Measurements from ENCODE around the gene CUX1. TPM values are rescaled to one million over a fixed set of nuclear protein-coding genes. Genes with fewer than 3 reads are reported as not detected.

CUX1 gene
- total RNA-seq, 1 donor from 2014 or later: 97.4 TPM

DNA sequence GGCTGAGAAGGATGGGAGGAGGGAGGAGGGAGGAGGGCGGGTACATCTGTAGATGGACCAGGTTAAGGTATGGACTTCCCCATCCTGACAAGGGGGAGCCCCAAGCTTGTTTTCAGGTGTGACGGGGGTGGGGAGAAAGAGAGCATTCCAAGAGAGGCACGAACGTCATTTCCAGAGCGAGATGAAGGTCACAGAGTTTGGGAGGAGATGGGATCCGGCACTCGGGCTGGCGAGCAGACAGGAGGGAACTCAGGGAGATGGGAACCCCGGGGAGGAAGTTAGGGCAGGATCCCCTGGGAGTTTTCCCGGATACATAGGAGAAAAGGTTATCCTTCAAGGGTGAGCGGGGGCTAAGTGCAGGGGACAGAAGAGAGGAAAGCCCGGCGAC, 118.8 kb downstream of the CUX1 start:
- DNase-seq (peak; percentile 49), ATAC-seq (ENCODE audit: poor library complexity) (peak; percentile 39)
- intact Hi-C loops (cut with DNase I): no loop called here

DNA sequence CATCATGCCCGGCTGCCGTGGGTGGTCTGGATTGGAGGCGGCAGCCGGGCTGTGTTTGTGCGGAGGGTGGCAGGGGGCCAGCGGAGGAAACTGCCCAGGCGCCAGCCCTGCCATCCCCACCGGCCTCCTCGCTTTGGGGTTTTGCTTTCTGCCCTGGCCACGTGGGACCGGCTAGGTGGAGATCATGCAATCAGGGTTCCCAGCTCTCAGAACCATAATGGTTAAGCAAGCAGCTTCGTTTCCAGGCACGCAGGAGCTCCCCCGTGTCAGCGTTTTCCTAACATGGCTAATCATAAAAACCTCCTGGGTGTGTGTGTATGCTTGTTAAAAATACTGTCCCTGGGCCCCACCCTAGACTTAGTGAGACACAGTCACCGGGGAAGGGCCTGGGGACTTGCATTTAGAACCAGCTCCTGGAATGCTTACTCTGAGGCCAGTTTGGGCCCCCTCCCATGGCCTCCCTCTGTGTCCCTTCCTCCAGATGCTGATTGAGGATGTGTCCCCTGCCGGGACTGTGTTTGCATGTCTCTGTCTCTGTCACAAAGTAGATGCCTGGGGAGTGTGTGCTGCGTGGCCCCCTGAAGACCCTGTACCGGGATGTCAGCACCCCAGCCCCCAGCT, 119.3 kb downstream of the CUX1 start:
- intact Hi-C loops (cut with DNase I): no loop called here
- peak; percentile 62 for DNase-seq

DNA sequence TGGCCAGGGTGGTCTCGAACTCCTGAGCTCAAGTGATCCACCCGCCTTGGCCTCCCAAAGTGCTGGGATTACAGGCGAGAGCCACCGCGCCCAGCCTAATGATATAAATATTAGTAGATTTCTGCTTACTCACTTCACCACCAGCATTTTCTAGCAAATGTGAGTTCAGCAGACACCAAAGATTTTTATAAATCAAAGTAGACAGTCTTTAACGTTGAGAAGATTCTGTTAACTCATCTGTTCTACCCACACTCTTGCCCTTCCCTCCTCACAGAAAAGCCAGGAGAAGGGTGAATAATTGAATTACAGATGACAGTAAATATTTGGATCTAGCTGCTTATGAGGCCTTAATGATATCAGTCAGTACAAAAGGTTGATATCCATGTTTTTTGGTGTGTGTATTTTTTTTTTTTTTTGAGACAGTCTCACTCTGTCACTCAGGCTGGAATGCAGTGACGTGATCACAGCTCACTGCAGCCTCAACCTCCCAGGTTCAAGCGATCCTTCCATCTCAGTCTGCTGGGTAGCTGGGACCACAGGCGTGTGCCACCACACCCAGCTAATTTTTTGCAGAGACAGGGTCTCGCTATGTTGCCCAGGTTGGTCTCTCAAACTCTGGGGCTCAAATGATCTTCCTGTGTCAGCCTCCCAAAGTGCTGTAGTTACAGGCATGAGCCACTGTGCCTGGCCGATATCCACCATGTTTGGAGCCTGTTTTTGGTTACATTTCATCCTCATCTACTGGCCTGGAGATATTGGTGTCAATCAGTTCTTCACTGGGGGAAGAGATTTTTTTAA, 120.5 kb downstream of the CUX1 start:
- DNase-seq (peak; percentile 29), ATAC-seq (ENCODE audit: poor library complexity) (no peak)
- intact Hi-C loops (cut with DNase I): no loop called here

More for the DNA sequence above, 119.3 kb downstream of the CUX1 start:
- peak; percentile 51 for ATAC-seq (ENCODE audit: poor library complexity)

DNA sequence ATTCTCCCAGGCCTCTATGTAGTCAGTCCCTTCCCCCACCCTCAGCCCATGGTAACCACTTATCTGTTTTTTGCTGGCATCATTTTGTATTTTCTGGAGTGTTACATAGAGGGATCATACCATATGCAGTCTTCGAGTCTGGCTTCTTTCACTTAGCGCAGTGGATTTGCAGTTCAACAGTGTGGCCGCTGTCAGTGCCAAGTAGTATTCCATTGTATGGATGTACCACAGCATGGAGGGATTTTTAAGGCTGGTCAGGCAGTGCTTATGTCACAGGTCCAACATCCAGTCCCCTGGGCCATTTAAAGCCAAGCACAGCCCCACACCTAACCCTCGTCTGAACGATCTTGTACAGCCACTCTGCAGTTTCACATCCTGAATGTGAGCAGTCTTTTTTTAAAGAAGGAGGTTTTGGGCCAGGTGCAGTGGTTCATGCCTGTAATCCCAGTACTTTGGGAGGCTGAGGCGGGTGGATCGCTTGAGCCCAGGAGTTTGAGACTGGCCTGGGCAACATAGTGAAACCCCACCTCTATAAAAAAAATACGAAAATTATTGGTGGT, 121.8 kb downstream of the CUX1 start:
- DNase-seq: no peak
- intact Hi-C loops (cut with DNase I): no loop called here

DNA sequence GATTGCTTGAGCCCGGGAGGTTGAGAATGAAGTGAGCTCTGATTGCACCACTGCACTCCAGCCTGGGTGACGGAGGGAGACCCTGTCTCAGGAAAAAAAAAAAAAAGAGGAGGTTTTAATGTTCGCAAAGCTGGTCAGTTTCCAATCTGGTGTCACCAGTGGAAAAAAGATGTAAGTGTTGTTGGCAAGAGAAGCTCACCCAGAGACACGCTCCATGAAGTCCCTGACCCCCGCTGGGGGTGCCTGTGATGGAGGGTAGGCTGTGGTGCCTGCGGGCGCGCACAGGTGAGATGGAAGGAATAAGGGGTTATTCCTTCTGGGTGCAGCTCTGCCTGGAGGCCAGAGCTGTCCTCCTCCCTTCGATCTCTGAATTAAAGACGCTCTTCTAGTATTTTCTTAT, 122.7 kb downstream of the CUX1 start:
- no peak for ATAC-seq (ENCODE audit: poor library complexity)
- intact Hi-C loops (cut with DNase I): no loop called here
- DNase-seq: no peak

More for the DNA sequence above, 121.8 kb downstream of the CUX1 start:
- no peak for ATAC-seq (ENCODE audit: poor library complexity)

DNA sequence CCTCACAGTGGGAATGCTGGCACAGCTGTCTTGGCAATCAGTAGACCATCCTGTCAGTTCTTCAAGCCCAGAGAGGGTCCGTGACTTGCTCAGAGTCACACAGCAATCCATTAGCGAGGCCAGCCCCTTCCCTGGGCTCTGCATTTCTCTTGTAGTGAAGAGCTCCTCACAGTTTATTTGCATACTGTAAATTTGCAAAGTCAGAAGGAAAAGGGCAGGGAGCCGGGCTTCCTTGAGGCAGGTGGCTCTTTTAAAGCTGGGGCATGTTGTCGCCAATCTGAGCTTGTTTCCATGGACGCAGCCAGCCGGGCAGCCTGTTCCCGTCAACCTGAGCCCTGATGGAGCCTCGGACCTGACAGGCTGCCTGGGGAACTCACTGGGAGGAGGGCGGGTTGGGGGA, 123.4 kb downstream of the CUX1 start:
- peak; percentile 50 for DNase-seq
- intact Hi-C loops (cut with DNase I): no loop called here
- ATAC-seq (ENCODE audit: poor library complexity): peak; percentile 42

DNA sequence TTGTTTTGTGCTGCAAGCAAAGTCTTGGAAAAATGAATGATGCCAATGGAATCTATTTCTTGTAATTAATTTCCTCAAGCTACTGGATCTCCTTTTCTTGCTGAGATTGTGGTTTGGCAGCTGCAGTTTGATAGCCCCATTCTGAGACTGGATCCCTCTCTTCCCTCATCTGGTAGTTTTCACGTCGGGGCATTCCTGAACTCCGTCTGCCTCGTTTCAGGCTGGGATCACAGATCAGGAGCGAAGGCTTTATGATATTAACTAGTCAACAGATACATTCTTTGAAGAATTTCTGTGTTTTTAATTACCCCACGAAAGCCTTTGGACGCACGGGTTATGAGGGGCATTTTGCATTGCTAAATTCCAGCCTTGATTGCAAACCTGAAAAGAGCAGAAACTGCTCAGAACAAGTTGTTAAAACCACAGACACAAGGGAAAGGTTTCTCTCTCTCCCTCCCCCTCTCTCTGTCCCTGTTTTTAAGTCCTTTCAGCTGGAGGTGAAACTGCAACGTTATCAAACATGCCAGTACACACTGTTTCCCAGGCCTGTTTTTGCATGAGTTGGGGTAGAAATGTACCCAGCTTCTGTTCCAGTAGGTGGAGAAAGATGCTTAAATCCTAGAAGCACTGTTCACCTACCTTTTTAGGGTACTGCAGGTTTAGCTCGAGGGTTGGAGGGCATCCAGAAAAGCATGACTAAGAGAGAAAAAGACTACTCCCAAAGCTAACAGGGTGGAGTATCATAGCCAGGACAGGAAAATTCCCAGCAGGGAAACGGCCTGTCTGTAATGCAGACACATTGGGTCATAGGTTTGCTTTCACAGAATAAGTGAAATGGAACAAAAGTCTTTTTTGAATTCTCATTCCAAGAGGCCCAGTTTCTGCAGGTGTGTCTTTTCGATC, 124.3 kb downstream of the CUX1 start:
- intact Hi-C loops (cut with DNase I): no loop called here
- DNase-seq (peak; percentile 23), ATAC-seq (ENCODE audit: poor library complexity) (peak; percentile 54)

DNA sequence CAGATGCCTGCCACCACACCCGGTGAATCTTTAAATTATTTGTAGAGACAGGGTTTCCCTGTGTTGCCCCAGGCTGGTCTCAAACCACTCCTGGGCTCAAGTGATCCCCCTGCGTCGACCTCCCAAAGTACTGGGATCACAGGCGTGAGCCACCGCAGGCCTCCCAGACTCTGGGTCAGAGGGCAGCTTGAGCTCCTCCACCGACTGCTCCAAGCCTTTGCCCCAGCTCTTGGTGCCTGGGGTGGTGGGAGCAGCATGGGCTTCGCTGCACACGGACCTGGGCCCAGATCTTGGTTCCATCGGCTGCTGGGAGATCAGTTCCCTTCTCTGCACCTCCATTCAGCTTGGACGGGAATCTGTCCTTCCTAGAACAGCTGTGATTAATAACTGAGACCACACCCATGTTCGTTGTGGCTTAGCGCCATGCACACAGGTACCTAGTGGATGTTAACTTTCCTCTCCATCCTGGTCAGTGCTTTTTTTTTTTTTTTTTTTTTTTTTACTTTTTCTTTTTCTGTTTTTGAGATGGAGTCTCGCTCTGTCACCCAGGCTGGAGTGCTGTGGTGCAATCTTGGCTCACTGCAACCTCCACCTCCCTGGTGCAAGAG, 125.3 kb downstream of the CUX1 start:
- intact Hi-C loops (cut with DNase I): no loop called here
- DNase-seq (peak; percentile 35), ATAC-seq (ENCODE audit: poor library complexity) (no peak)

DNA sequence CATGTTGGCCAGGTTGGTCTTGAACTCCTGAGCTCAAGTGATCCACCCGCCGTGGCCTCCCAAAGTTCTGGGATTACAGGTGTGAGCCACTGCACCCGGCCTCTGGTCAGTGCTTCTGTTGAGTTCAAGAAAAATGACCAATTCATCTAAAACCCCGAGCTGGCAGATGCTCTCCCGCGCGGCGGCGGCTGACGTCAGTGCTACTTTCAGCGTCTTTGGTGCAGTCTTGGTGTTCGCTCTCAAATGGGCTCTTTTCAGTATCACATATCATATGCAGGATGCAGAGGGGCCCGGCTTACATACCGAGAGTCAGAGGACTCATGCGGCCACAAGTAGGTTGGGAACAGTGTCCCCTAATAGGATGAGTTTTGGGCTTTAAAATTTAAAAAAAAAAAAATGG, 125.9 kb downstream of the CUX1 start:
- intact Hi-C loops (cut with DNase I): no loop called here
- peak; percentile 39 for DNase-seq
- no peak for ATAC-seq (ENCODE audit: poor library complexity)

DNA sequence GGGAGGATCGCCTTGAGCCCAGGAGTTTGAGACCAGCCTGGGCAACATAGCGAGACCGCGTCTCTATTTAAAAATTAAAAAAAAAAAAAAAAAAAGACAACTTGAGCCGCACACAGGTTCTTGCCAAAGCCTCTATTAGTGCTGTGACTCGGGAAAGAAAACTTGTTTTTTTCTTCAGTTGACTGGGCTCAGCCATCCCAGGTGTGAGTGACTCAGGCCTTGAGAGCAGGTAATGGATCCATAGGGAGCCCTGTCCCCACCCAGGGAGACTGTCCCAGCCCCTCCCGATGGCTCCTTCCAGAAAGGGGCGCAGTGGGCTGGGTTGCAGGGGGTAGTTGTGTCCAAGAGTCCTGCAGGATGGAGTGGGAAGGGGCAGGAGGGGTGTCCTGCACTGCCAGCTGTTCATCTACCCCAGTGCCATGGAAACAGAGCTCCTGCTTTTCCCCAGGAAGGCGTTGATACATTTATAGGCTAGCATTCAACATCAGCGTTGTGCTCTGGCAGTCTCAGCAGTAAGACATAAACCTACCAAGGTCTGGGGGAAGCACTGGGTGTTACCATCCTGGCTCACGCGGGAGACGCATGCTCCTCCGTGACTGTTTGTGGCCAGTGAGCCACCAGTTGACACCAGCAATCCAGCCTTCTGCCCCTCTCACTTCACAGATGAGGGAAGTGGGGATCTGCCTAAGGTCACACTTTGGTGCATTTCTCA, 126.6 kb downstream of the CUX1 start:
- no peak for ATAC-seq (ENCODE audit: poor library complexity)
- peak; percentile 20 for DNase-seq
- intact Hi-C loops (cut with DNase I): no loop called here

DNA sequence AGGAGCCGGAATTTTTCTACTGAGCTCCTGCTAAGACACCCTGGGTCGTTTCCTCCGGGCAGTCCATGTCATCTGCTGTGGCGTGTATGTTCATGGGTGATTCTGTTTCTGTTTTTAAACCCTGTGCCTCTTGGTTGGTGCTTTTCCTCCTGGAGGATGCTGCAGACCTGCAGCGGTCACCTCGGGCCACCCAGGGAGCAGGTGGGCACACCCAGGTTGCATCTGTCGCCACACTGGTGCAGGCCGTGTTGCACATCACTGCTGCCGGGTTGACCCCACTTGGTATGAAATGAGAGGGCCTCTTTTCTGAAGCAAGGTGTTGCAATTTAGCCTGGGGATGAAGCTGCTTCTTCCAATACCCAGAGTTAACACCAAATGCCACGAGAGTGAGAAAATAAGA, 127.2 kb downstream of the CUX1 start:
- DNase-seq (peak; percentile 18), ATAC-seq (ENCODE audit: poor library complexity) (no peak)
- intact Hi-C loops (cut with DNase I): no loop called here

DNA sequence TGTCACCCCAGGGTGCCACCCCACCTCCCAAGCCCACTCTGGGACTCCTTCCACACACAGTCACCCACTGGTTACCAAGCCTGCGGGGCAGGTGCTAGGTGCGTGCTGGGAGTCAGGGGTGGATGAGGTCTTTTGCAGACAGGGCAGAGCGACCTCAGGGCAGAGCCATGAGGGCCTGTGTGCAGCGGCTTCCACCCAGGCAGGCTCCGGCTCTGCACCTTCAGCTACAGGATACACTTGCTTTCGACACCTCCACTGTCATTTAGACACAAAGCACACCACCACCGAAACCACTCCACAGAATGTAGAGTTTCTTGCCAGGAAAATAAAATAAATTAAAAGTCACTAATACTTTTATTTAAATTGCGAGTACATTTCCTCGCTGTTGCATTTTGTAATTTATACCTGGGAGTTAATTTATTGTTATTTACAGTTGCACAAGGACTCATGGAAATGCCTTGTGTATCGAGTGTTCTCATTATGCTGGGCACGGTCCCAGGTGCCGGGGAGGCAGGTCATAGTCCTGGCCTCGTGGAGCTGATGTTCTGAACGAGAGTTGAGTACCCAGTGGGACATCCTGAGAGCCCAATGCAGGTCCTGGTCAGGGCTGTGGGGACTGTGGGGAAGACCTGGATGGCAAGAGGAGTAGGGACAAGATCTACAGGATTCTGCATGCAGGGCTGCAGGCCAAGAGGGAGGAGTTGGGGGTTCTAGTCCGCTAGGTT, 127.8 kb downstream of the CUX1 start:
- ATAC-seq (ENCODE audit: poor library complexity): peak; percentile 75
- intact Hi-C loops (cut with DNase I): no loop called here
- DNase-seq: peak; percentile 66

DNA sequence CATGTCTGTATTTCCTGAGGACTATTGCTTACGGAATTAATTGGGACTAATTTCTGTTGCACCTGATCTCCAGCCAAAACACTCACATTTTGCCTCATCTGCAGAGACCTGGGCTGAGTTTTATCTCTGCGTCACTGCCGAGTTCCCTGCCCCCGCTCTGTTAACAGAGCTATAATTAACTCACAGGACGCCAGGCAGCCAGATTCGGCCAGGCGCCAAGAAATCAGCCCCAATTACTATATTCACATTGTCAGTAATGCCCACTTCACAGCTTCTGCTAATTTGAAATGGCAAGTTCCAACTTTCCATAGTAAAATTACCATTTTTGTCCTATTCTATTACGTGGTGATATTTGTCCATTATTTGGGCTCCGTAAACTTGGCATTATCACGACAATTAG, 130.5 kb downstream of the CUX1 start:
- DNase-seq (peak; percentile 88), ATAC-seq (ENCODE audit: poor library complexity) (peak; percentile 78)
- intact Hi-C loops (cut with DNase I): no loop called here

DNA sequence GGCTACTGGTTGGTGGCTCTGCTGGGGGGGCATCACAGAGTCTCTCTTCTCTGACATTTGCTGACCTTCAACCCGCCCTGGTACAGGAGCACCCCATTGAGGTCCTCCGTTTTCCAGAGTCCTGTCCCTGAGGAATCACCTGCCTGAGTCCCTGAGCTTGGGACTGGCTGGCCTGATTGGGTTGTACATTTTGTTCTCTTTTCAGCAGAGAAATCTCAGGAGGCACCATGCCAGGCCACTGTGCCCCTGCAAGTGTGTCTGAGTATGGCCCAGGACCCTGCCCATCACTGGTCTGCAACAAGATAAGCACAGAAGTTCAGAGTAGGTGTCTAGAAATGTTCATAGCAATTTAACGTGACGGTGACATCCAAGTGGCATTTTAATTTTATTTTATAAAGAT, 131.2 kb downstream of the CUX1 start:
- DNase-seq (peak; percentile 40), ATAC-seq (ENCODE audit: poor library complexity) (peak; percentile 10)
- intact Hi-C loops (cut with DNase I): no loop called here

DNA sequence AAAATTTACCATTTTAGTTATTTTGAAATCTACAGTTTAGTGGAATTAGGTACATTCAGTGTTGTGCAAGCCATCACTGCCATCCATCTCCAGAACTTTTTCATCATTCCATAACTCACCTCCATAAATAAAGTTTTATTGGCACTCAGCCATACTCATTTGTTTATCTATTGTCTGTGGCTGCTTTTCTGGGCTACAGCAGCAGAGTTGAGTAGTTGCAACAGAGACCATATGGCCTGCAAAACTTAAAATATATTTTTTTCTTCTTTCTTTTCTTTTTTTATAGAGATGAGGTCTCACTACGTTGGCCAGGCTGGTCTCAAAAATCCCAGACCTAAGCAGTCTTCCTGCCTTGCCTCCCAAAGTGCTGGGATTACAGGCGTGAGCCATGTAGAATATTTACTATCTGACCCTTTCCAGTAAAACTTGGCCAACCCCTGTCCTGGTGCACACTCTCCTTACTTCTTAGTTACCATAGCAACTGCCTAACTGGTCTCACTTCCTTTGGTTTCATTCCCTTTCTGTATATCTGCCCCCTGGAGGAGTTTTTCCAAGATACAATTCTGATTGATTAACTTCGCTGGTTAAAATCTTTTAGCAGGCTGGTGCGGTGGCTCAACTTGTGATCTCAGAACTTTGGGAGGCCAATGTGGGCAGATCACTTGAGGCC, 133.2 kb downstream of the CUX1 start:
- no peak for ATAC-seq (ENCODE audit: poor library complexity)
- intact Hi-C loops (cut with DNase I): no loop called here
- DNase-seq: no peak

DNA sequence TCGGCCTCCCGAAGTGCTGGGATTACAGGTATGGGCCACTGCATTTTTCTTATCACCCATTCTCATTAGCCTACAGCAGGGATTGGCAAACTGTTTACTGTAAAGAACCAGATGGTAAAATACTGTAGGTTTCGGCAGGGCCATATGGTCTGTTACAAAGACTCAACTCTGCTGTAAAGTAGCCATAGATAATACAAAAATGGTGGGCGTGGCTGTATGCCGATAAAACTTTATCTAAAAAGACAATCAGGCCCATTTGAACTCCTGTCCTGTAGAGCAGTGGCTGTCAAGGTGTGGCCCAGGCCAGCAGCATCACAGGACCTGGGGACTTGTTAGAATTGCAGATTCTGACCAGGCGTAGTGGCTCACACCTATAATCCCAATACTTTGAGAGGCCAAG, 134.3 kb downstream of the CUX1 start:
- ATAC-seq (ENCODE audit: poor library complexity) (no peak), DNase-seq (peak; percentile 13)
- intact Hi-C loops (cut with DNase I): no loop called here
